Neural cell (in vitro differentiated cells): ENCODE measurements around the gene FNBP1. TPM values are rescaled to one million over a fixed set of nuclear protein-coding genes. Genes with fewer than 3 reads are reported as not detected.

Experiments used
- H2AFZ ChIP-seq: fragments of 200-600, 300-800 bp; sonication (generic), shearing (Covaris generic); 2 replicates; pipeline ENCODE4 v1.6.0; 2014; ENCODE audit warnings: low read depth, mild to moderate bottlenecking, antibody characterized with exemption, low read length, moderate library complexity
- H3F3A ChIP-seq: fragments of 200-600 bp; shearing (Covaris generic); 2 replicates; pipeline ENCODE4 v1.6.1; 2016; ENCODE audit warnings: mild to moderate bottlenecking, moderate library complexity, mixed read lengths, antibody characterized with exemption, low read length; ENCODE audit not compliant: insufficient read depth, poor library complexity, severe bottlenecking
- H3K27ac ChIP-seq: fragments of 200-600, 300-800 bp; sonication (generic), shearing (Covaris generic); 2 replicates; pipeline ENCODE4 v1.5.1; 2014; ENCODE audit warnings: mild to moderate bottlenecking, low read length, moderate library complexity
- H3K27me3 ChIP-seq: fragments of 300-800, 200-600 bp; sonication (generic), shearing (Covaris generic); 2 replicates; pipeline ENCODE4 v1.6.0; 2014; ENCODE audit warnings: mild to moderate bottlenecking, low read depth, low read length, moderate library complexity; ENCODE audit not compliant: insufficient read depth
- H3K36me3 ChIP-seq: fragments of 300-800, 200-600 bp; sonication (generic), shearing (Covaris generic); 2 replicates; pipeline ENCODE4 v1.5.1; 2014; ENCODE audit warnings: mild to moderate bottlenecking, antibody characterized with exemption, low read length, moderate library complexity; ENCODE audit not compliant: insufficient read depth
- H3K4me2 ChIP-seq: fragments of 300-800, 200-600 bp; sonication (generic), shearing (Covaris generic); 2 replicates; pipeline ENCODE4 v1.6.0; 2014; ENCODE audit warnings: mild to moderate bottlenecking, low read length
- H3K4me3 ChIP-seq: fragments of 300-800, 200-600 bp; sonication (generic), shearing (Covaris generic); 2 replicates; pipeline ENCODE4 v1.5.1; 2014; ENCODE audit warnings: mild to moderate bottlenecking, low read length, moderate library complexity
- H3K79me2 ChIP-seq: fragments of 200-600 bp; shearing (Covaris generic); replicated peaks from 2 replicates; pipeline ENCODE4 v1.6.0; 2014; ENCODE audit warnings: mild to moderate bottlenecking, low read length, moderate library complexity; ENCODE audit not compliant: insufficient read depth
- H3K9ac ChIP-seq: fragments of 300-800, 200-600 bp; sonication (generic), shearing (Covaris generic); 2 replicates; pipeline ENCODE4 v1.6.1; 2016; ENCODE audit warnings: mild to moderate bottlenecking, low read length, mixed read lengths
- H3K9me2 ChIP-seq: fragments of 200-600 bp; shearing (Covaris generic); 2 replicates; pipeline ENCODE4 v1.6.1; 2016; ENCODE audit warnings: mild to moderate bottlenecking, low read length, mixed read lengths; ENCODE audit not compliant: insufficient read depth
- H3K9me3 ChIP-seq: fragments of 200-600, 300-800 bp; sonication (generic), shearing (Covaris generic); 2 replicates; pipeline ENCODE4 v1.6.1; 2016; ENCODE audit warnings: mild to moderate bottlenecking, mixed run types, low read length, moderate library complexity, mixed read lengths
- H4K20me1 ChIP-seq: fragments of 200-600 bp; shearing (Covaris generic); 2 replicates; pipeline ENCODE4 v1.6.1; 2016; ENCODE audit warnings: mild to moderate bottlenecking, mixed run types; ENCODE audit not compliant: insufficient read depth
- EP300 ChIP-seq: fragments of 450-650 bp; conservative IDR thresholded peaks from 2 replicates; pipeline ENCODE4 v1.6.1; 2014; ENCODE audit warnings: antibody characterized with exemption, mild to moderate bottlenecking, moderate library complexity; ENCODE audit not compliant: poor library complexity, severe bottlenecking
- EZH2 ChIP-seq: fragments of 200-600, 300-800 bp; shearing (Covaris generic), sonication (generic); IDR thresholded peaks from 2 replicates; pipeline ENCODE4 v1.6.1; 2014; ENCODE audit warnings: antibody characterized with exemption, low read length, borderline replicate concordance, mild to moderate bottlenecking; ENCODE audit not compliant: insufficient read depth, poor library complexity, severe bottlenecking
- MXI1 ChIP-seq: fragments of 450-650 bp; conservative IDR thresholded peaks from 2 replicates; pipeline ENCODE4 v1.6.1; 2014; ENCODE audit warnings: antibody characterized with exemption, mild to moderate bottlenecking; ENCODE audit not compliant: poor library complexity, severe bottlenecking
- POLR2AphosphoS5 ChIP-seq: IDR thresholded peaks from 2 replicates; pipeline ENCODE4 v1.6.1; 2012
- RAD21 ChIP-seq: fragments of 450-650 bp; conservative IDR thresholded peaks from 2 replicates; pipeline ENCODE4 v1.6.1; 2014; ENCODE audit warnings: antibody characterized with exemption, mild to moderate bottlenecking, moderate library complexity
- SMC3 ChIP-seq: fragments of 450-650 bp; conservative IDR thresholded peaks from 2 replicates; pipeline ENCODE4 v1.6.1; 2014; ENCODE audit warnings: antibody characterized with exemption, mild to moderate bottlenecking, moderate library complexity; ENCODE audit not compliant: poor library complexity
- TAF1 ChIP-seq: IDR thresholded peaks from 2 replicates; pipeline ENCODE4 v1.6.1; 2012; ENCODE audit warnings: low read depth
- polyA plus RNA-seq: library from polyadenylated mRNA; depleted of rRNA; stranded (reverse); fragments of >200 nt; gene quantifications from 2 replicates; pipeline ENCODE4 v1.2.3, GENCODE V29; 2014
- TF ChIP-seq, protein P1 (sequence below): IDR thresholded peaks from 2 replicates; pipeline ENCODE4 v1.6.1; 2012; ENCODE audit warnings: borderline replicate concordance
- TF ChIP-seq, protein P2 (sequence below): fragments of 450-650 bp; IDR thresholded peaks from 2 replicates; pipeline ENCODE4 v1.5.1; 2014; ENCODE audit warnings: antibody characterized with exemption, mild to moderate bottlenecking, moderate library complexity; ENCODE audit not compliant: poor library complexity, severe bottlenecking

The FNBP1 gene
- polyA plus RNA-seq, 1 donor from 2014 or later: 16.6 TPM

DNA sequence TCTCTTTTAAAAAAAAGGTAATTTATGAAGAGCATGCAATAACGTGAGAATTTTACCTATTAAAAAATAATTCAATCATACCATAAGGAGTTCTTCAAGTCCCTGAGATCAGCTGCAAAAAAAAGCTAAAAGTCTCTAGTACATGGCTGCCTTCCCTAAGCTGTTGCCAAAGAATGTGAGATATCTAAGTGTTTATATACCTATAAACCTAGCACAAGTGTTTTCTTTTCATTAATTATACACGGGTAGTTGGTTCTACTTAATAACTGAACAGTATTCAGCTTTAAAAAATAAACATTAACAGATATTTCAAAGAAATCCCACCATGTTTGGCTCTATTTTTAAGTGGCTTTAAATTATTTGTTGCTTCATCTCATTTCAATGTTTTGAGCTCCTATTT is 25.9 kb downstream of the FNBP1 start:
- H3K79me2 ChIP-seq: no peaks in the 10 kb centered on the region

DNA sequence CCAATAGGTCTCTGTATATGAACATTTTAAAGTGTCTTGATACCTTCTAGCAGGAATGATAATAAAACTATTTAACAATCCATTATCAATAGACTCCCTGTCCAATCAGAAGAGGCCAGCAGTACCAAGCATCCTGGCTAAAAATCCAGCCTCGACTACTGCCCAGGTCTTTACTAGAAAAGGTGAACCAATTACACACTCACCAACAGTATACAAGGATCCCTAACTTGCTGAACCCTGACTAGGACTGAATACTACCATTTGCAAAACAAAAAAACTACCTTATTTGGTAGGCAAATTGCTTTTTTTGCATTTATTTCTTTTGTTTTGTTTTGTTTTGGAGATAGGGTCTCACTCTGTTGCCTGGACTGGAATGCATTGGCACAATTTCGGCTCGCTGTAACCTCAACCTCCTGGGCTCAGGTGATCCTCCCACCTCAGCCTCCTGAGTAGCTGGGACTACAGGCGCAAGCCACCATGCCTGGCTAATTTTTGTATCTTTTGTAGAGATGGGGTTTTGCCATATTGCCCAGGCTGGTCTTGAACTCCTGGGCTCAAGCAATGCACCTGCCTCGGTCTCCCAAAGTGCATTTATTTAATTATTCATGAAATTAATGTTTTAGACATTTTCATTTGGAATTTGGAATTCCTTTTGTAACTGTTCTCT is 27.5 kb downstream of the FNBP1 start:
- Histone ChIP-seq H3K79me2 (no peaks in the 10 kb centered on the region), H3K4me3 (no peak overlapping the region), H3K9ac (no peak overlapping the region), H3K4me2 (no peak overlapping the region), H3K27me3 (no peaks in the 10 kb centered on the region), H4K20me1 (no peaks in the 10 kb centered on the region), H3K27ac (no peak overlapping the region), H3K9me3 (no peaks in the 10 kb centered on the region), H3F3A (no peaks in the 10 kb centered on the region), H2AFZ (no peak overlapping the region), H3K36me3 (no peaks in the 10 kb centered on the region), H3K9me2 (no peaks in the 10 kb centered on the region)
- no peak for TF ChIP-seq EP300
- TF ChIP-seq MXI1: no peak
- TF ChIP-seq, protein P1, sequence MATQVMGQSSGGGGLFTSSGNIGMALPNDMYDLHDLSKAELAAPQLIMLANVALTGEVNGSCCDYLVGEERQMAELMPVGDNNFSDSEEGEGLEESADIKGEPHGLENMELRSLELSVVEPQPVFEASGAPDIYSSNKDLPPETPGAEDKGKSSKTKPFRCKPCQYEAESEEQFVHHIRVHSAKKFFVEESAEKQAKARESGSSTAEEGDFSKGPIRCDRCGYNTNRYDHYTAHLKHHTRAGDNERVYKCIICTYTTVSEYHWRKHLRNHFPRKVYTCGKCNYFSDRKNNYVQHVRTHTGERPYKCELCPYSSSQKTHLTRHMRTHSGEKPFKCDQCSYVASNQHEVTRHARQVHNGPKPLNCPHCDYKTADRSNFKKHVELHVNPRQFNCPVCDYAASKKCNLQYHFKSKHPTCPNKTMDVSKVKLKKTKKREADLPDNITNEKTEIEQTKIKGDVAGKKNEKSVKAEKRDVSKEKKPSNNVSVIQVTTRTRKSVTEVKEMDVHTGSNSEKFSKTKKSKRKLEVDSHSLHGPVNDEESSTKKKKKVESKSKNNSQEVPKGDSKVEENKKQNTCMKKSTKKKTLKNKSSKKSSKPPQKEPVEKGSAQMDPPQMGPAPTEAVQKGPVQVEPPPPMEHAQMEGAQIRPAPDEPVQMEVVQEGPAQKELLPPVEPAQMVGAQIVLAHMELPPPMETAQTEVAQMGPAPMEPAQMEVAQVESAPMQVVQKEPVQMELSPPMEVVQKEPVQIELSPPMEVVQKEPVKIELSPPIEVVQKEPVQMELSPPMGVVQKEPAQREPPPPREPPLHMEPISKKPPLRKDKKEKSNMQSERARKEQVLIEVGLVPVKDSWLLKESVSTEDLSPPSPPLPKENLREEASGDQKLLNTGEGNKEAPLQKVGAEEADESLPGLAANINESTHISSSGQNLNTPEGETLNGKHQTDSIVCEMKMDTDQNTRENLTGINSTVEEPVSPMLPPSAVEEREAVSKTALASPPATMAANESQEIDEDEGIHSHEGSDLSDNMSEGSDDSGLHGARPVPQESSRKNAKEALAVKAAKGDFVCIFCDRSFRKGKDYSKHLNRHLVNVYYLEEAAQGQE: no peak
- no peak for TF ChIP-seq TAF1
- no peak for TF ChIP-seq POLR2AphosphoS5
- no peak for TF ChIP-seq SMC3
- TF ChIP-seq EZH2: no peak
- TF ChIP-seq, protein P2, sequence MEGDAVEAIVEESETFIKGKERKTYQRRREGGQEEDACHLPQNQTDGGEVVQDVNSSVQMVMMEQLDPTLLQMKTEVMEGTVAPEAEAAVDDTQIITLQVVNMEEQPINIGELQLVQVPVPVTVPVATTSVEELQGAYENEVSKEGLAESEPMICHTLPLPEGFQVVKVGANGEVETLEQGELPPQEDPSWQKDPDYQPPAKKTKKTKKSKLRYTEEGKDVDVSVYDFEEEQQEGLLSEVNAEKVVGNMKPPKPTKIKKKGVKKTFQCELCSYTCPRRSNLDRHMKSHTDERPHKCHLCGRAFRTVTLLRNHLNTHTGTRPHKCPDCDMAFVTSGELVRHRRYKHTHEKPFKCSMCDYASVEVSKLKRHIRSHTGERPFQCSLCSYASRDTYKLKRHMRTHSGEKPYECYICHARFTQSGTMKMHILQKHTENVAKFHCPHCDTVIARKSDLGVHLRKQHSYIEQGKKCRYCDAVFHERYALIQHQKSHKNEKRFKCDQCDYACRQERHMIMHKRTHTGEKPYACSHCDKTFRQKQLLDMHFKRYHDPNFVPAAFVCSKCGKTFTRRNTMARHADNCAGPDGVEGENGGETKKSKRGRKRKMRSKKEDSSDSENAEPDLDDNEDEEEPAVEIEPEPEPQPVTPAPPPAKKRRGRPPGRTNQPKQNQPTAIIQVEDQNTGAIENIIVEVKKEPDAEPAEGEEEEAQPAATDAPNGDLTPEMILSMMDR: no peak
- no peak for TF ChIP-seq RAD21

More for the DNA sequence above, 25.9 kb downstream of the FNBP1 start:
- H3K9me2 ChIP-seq: no peaks in the 10 kb centered on the region
- H3K27me3 ChIP-seq: no peaks in the 10 kb centered on the region
- no peak overlapping the region for H3K4me3 ChIP-seq
- no peak overlapping the region for H3K9ac ChIP-seq
- H3F3A ChIP-seq: no peaks in the 10 kb centered on the region
- no peak overlapping the region for H2AFZ ChIP-seq
- H3K27ac ChIP-seq: no peak overlapping the region
- no peaks in the 10 kb centered on the region for H4K20me1 ChIP-seq
- H3K9me3 ChIP-seq: no peaks in the 10 kb centered on the region
- H3K36me3 ChIP-seq: no peaks in the 10 kb centered on the region
- H3K4me2 ChIP-seq: no peak overlapping the region
- TF ChIP-seq POLR2AphosphoS5 (no peak), EZH2 (no peak), MXI1 (no peak), TAF1 (no peak), RAD21 (no peak), SMC3 (no peak), EP300 (no peak)
- TF ChIP-seq, protein P2: no peak
- TF ChIP-seq, protein P1: no peak
